DMS53 treated with DMSO at 0.1 percent for 48 hours (cell line): ENCODE results near the gene ONECUT1.

Source experiments
- DNase-seq: peaks from one replicate; lab custom pipeline; 2025; ENCODE audit not compliant: unreplicated experiment; lab: John Stamatoyannopoulos, UW

ONECUT1 gene

GRCh38 chr15:52734329-52734728 is 55.8 kb downstream of the ONECUT1 start:
- DNase-seq, result no peak

- DNase-seq, result no peak
Measured at GRCh38 chr15:52733696-52734255, 56.4 kb downstream of the ONECUT1 start.

GRCh38 chr15:52733088-52733487 is 57.0 kb downstream of the ONECUT1 start:
- no peak for DNase-seq

- no peak for DNase-seq
Measured at GRCh38 chr15:52732551-52732950, 57.6 kb downstream of the ONECUT1 start.

- DNase-seq, result no peak
Measured at GRCh38 chr15:52731732-52732470, 58.2 kb downstream of the ONECUT1 start.

- DNase-seq, result no peak
Measured at GRCh38 chr15:52731004-52731403, 59.1 kb downstream of the ONECUT1 start.

GRCh38 chr15:52730594-52730993 is 59.5 kb downstream of the ONECUT1 start:
- DNase-seq, result no peak

GRCh38 chr15:52730173-52730572 is 60.0 kb downstream of the ONECUT1 start:
- no peak for DNase-seq

GRCh38 chr15:52728899-52729298 is 61.2 kb downstream of the ONECUT1 start:
- DNase-seq, result no peak

- DNase-seq, result no peak
Measured at GRCh38 chr15:52727815-52728214, 62.3 kb downstream of the ONECUT1 start.

GRCh38 chr15:52726195-52726594 is 63.9 kb downstream of the ONECUT1 start:
- DNase-seq, result no peak

GRCh38 chr15:52718551-52718950 is 71.6 kb downstream of the ONECUT1 start:
- DNase-seq, result no peak

- no peak for DNase-seq
Measured at GRCh38 chr15:52717924-52718323, 72.2 kb downstream of the ONECUT1 start.

- DNase-seq, result no peak
Measured at GRCh38 chr15:52717481-52717880, 72.7 kb downstream of the ONECUT1 start.

GRCh38 chr15:52716536-52716935 is 73.6 kb downstream of the ONECUT1 start:
- no peak for DNase-seq

GRCh38 chr15:52715411-52715810 is 74.7 kb downstream of the ONECUT1 start:
- no peak for DNase-seq

- no peak for DNase-seq
Measured at GRCh38 chr15:52714968-52715367, 75.2 kb downstream of the ONECUT1 start.

- no peak for DNase-seq
Measured at GRCh38 chr15:52710708-52711389, 79.3 kb downstream of the ONECUT1 start.

GRCh38 chr15:52710050-52710707 is 80.0 kb downstream of the ONECUT1 start:
- no peak for DNase-seq

GRCh38 chr15:52709187-52709981 is 80.8 kb downstream of the ONECUT1 start:
- DNase-seq, result no peak
